DND-41 (cell line): ENCODE results near the gene MAG.

Experiments used
- ATAC-seq: fragments of 200-7000 bp; cut with Tn5 transposase; 3 replicates; pipeline ENCODE4 v1.9.1; 2021; ENCODE audit warnings: low read depth; ENCODE audit not compliant: insufficient read depth
- DNase-seq: peaks from one replicate; pipeline ENCODE4 v3.0.0-alpha.2; 2020
- H2AFZ ChIP-seq: 2 replicates; pipeline ENCODE4 v1.6.0; 2012; ENCODE audit warnings: low read depth, low read length
- H3K27ac ChIP-seq: 2 replicates; pipeline ENCODE4 v1.5.1; 2012; ENCODE audit warnings: low read length, inconsistent platforms
- H3K27me3 ChIP-seq: fragments of 200-600 bp; sonication (generic); 2 replicates; pipeline ENCODE4 v1.6.0; 2012; ENCODE audit warnings: low read length, mild to moderate bottlenecking, inconsistent platforms; ENCODE audit not compliant: insufficient read depth, poor library complexity
- H3K36me3 ChIP-seq: 2 replicates; pipeline ENCODE4 v1.5.1; 2012; ENCODE audit warnings: low read length, inconsistent platforms; ENCODE audit not compliant: insufficient read depth
- H3K4me1 ChIP-seq: 2 replicates; pipeline ENCODE4 v1.5.1; 2012; ENCODE audit warnings: mild to moderate bottlenecking, low read length; ENCODE audit not compliant: insufficient read depth
- H3K4me2 ChIP-seq: 2 replicates; pipeline ENCODE4 v1.6.0; 2012; ENCODE audit warnings: mild to moderate bottlenecking, moderate library complexity, low read length, inconsistent platforms; ENCODE audit not compliant: insufficient read depth
- H3K4me3 ChIP-seq, 2 experiments: fragments of 200-600 bp in 1 of 2; shearing (Covaris generic) in 1 of 2; 2 replicates each; pipeline ENCODE4 v1.5.1; 2012 to 2016; ENCODE audit warnings: inconsistent platforms in 2 of 2, low read length in 2 of 2, mild to moderate bottlenecking in 2 of 2, low read depth in 1 of 2, moderate library complexity in 1 of 2
- H3K79me2 ChIP-seq: 2 replicates; pipeline ENCODE4 v1.6.0; 2012; ENCODE audit warnings: low read length, inconsistent platforms; ENCODE audit not compliant: insufficient read depth
- H3K9ac ChIP-seq: 2 replicates; pipeline ENCODE4 v1.6.0; 2012; ENCODE audit warnings: low read depth, mild to moderate bottlenecking, inconsistent platforms, low read length, moderate library complexity
- H3K9me3 ChIP-seq: 2 replicates; pipeline ENCODE4 v1.5.1; 2012; ENCODE audit warnings: low read length, moderate library complexity, mild to moderate bottlenecking, inconsistent platforms; ENCODE audit not compliant: insufficient read depth, severe bottlenecking
- H4K20me1 ChIP-seq: 2 replicates; pipeline ENCODE4 v1.6.0; 2012; ENCODE audit warnings: low read length; ENCODE audit not compliant: insufficient read depth
- CTCF ChIP-seq: IDR thresholded peaks from 2 replicates; pipeline ENCODE4 v1.5.1; 2012; ENCODE audit warnings: borderline replicate concordance, low read length, moderate library complexity, mild to moderate bottlenecking; ENCODE audit not compliant: poor library complexity, severe bottlenecking; ENCODE audit errors: extremely low read depth
- EZH2 ChIP-seq: IDR thresholded peaks from 3 replicates; pipeline ENCODE4 v1.6.1; 2012; ENCODE audit warnings: borderline replicate concordance, low read depth, mild to moderate bottlenecking, moderate library complexity, low read length, inconsistent platforms; ENCODE audit not compliant: severe bottlenecking

The MAG gene

DNA sequence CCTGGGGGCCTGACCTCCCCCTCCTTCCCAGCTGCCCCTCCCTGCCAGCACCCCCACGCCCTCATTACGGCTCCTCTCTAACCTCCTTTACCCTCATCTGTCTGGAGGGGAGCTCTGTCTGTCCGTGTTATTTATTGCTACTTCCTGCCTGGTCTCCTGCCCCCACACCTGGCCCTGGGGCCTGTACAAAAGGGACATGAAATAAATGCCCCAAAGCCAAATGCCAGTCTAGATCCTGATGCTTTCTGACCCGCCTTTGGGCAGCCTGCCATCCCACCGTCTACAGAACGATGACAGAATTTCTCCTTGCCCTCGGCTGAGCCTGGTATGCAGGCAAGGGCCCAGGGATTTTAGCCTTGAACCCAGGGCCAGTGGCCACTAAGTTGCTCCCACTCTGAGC, 21.6 kb downstream of the MAG start:
- Histone ChIP-seq H3K27ac (no peak overlapping the region), H3K9me3 (no peaks in the 10 kb centered on the region), H2AFZ (no peak overlapping the region), H3K36me3 (no peaks in the 10 kb centered on the region), H3K9ac (no peak overlapping the region), H3K4me2 (no peak overlapping the region), H3K79me2 (no peaks in the 10 kb centered on the region), H3K27me3 (no peaks in the 10 kb centered on the region), H4K20me1 (0 out of 2 replicates have a peak, but pooled peaks cover 2% of the 10 kb centered on the region), H3K4me3 (no peak overlapping the region), H3K4me1 (no peaks in the 10 kb centered on the region)
- no peak for ATAC-seq
- TF ChIP-seq CTCF (no peak), EZH2 (no peak)
- no peak for DNase-seq

- Histone ChIP-seq H3K4me3 (no peak overlapping the region), H3K4me2 (no peak overlapping the region), H3K79me2 (no peaks in the 10 kb centered on the region), H3K9me3 (no peaks in the 10 kb centered on the region), H4K20me1 (0 out of 2 replicates have a peak, but pooled peaks cover 2% of the 10 kb centered on the region), H2AFZ (no peak overlapping the region), H3K9ac (no peak overlapping the region), H3K27ac (no peak overlapping the region), H3K36me3 (no peaks in the 10 kb centered on the region), H3K4me1 (no peaks in the 10 kb centered on the region), H3K27me3 (no peaks in the 10 kb centered on the region)
- DNase-seq (no peak), ATAC-seq (no peak)
- TF ChIP-seq CTCF (no peak), EZH2 (no peak)
Observed at GRCh38 chr19:35314031-35314430, 22.1 kb downstream of the MAG start.

- no peak for TF ChIP-seq EZH2
- no peak for TF ChIP-seq CTCF
- no peaks in the 10 kb centered on the region for H3K79me2 ChIP-seq
- no peaks in the 10 kb centered on the region for H3K36me3 ChIP-seq
- no peaks in the 10 kb centered on the region for H3K27me3 ChIP-seq
- ATAC-seq = no peak
- H3K4me3 ChIP-seq = no peak overlapping the region
- H3K4me2 ChIP-seq = no peak overlapping the region
- DNase-seq = no peak
- H3K9ac ChIP-seq = no peak overlapping the region
- 0 out of 2 replicates have a peak, but pooled peaks cover 2% of the 10 kb centered on the region for H4K20me1 ChIP-seq
- no peaks in the 10 kb centered on the region for H3K4me1 ChIP-seq
- H2AFZ ChIP-seq = no peak overlapping the region
- H3K27ac ChIP-seq = no peak overlapping the region
- no peaks in the 10 kb centered on the region for H3K9me3 ChIP-seq
Observed at GRCh38 chr19:35314858-35315470, 23.0 kb downstream of the MAG start.
